Measurements from ENCODE around the gene ZFYVE27.

ZFYVE27 gene

DNA sequence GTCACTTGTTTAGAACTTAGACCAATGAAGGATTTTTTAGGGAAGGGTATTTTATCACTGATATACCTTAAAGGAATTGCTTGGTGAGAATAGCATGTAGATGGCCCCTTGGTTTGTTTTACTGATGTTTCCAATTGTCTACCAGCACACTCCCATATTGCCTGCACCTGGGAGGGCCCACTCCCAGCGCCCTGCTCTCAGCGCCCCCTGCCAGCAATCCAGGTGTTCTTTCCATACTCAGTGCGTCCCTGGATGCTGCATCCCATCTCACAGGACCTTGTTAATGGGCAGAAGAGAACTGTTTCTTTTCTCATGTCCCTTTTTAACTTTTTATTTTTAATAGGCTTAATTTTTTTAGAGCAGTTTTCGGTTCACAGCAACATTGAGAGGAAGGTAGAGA, 59.0 kb downstream of the ZFYVE27 start:
- Histone ChIP-seq H3K27me3 (no peaks in the 10 kb centered on the region), H3K9ac (no peak overlapping the region), H3K27ac (no peak overlapping the region), H3K4me1 (peaks cover 0 to 12% (median 9%) of the 10 kb centered on the region in 10 experiments; a peak in 16 of 20 replicates), H3K4me3 (no peak overlapping the region), H4K20me1 (no peaks in the 10 kb centered on the region; a peak in 1 of 22 replicates), H3K4me2 (peak overlapping the region in 1 of 11 experiments; percentile 55; a peak in 1 of 22 replicates), H3K9me3 (replicated peaks in 1 of 11) (peaks cover 12 to 25% (median 21%) of the 10 kb centered on the region in 11 experiments; a peak in 21 of 22 replicates), H3K36me3 (no peaks in the 10 kb centered on the region)
- TF ChIP-seq Cebpa-rat (IDR thresholded peaks at IDR 0.05), result no peak

DNA sequence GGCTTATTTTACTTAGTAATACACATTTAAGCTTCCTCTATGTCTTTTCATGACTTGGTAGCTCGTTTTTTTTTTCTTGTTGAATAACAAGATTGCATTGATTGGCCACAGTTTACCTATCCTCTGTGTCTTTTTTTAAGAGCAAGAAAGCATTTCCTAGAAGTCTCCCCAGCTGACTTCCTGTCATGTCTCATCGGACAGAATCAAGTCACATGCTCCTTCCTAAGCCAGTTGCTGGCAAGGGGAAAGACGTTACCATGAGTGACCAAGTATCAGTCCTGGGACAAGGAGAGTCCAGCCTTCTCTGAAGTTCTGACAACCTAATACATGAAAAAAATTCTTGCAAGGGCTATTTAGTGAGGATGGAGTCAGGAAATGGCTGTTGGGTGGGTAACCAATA, 59.7 kb downstream of the ZFYVE27 start:
- H3K27ac ChIP-seq, result no peak overlapping the region
- H3K9me3 ChIP-seq (replicated peaks in 1 of 11), result peaks cover 12 to 25% (median 21%) of the 10 kb centered on the region in 11 experiments; a peak in 21 of 22 replicates
- peak overlapping the region in 10 of 11 experiments; percentile 10 to 55 (median 26); a peak in 12 of 22 replicates for H3K4me2 ChIP-seq
- no peak overlapping the region for H3K4me3 ChIP-seq
- peaks cover 0 to 12% (median 9%) of the 10 kb centered on the region in 10 experiments; a peak in 16 of 20 replicates for H3K4me1 ChIP-seq
- no peak overlapping the region for H3K9ac ChIP-seq
- no peak for TF ChIP-seq Cebpa-rat (IDR thresholded peaks at IDR 0.05)
- H4K20me1 ChIP-seq, result no peaks in the 10 kb centered on the region; a peak in 1 of 22 replicates
- no peaks in the 10 kb centered on the region for H3K27me3 ChIP-seq
- H3K36me3 ChIP-seq, result no peaks in the 10 kb centered on the region

- peaks cover 12 to 25% (median 21%) of the 10 kb centered on the region in 11 experiments; a peak in 21 of 22 replicates for H3K9me3 ChIP-seq (replicated peaks in 1 of 11)
- H4K20me1 ChIP-seq, result no peaks in the 10 kb centered on the region
- H3K27me3 ChIP-seq, result no peaks in the 10 kb centered on the region
- no peak overlapping the region for H3K9ac ChIP-seq
- H3K4me3 ChIP-seq, result no peak overlapping the region
- no peak overlapping the region for H3K4me2 ChIP-seq
- peaks cover 0 to 12% (median 9%) of the 10 kb centered on the region in 10 experiments; a peak in 15 of 20 replicates for H3K4me1 ChIP-seq
- TF ChIP-seq Cebpa-rat (IDR thresholded peaks at IDR 0.05), result no peak
- no peaks in the 10 kb centered on the region for H3K36me3 ChIP-seq
- H3K27ac ChIP-seq, result no peak overlapping the region
Observed at GRCh38 chr10:97798958-97799610, 62.2 kb downstream of the ZFYVE27 start.

DNA sequence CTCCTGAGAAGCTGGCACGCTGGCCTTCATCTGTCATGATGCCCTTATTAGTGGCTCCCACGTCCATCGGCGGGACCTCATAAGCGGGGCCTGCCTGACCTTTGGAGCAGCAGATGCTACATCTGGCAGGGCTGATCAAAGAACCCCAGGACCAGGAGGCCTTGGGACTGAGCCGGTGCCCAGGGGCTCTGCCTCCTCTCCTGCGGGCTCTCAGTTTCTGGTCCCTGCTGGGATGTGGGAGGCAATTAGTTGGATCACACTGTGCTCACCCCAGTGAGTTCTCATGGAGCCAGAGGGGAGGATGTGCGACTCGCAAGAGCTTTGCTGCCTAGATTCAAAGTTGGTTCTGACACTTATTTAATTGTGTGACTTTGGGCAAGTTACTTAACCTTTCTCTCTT, 63.5 kb downstream of the ZFYVE27 start:
- H3K9me3 ChIP-seq (replicated peaks in 1 of 11), result peaks cover 12 to 25% (median 21%) of the 10 kb centered on the region in 11 experiments; a peak in 21 of 22 replicates
- no peak overlapping the region for H3K9ac ChIP-seq
- H3K27ac ChIP-seq, result no peak overlapping the region
- no peaks in the 10 kb centered on the region for H3K36me3 ChIP-seq
- no peak overlapping the region for H3K4me3 ChIP-seq
- TF ChIP-seq Cebpa-rat (IDR thresholded peaks at IDR 0.05), result no peak
- H3K4me1 ChIP-seq, result peaks cover 0 to 12% (median 9%) of the 10 kb centered on the region in 10 experiments; a peak in 15 of 20 replicates
- H3K27me3 ChIP-seq, result no peaks in the 10 kb centered on the region
- no peaks in the 10 kb centered on the region for H4K20me1 ChIP-seq
- H3K4me2 ChIP-seq, result no peak overlapping the region

- no peak for TF ChIP-seq Cebpa-rat (IDR thresholded peaks at IDR 0.05)
- Histone ChIP-seq H3K4me2 (no peak overlapping the region), H3K9ac (no peak overlapping the region), H3K27ac (no peak overlapping the region), H3K4me3 (no peak overlapping the region), H3K27me3 (no peaks in the 10 kb centered on the region), H3K9me3 (replicated peaks in 1 of 11) (peaks cover 12 to 25% (median 21%) of the 10 kb centered on the region in 11 experiments; a peak in 21 of 22 replicates), H3K4me1 (peaks cover 0 to 7% (median 7%) of the 10 kb centered on the region in 10 experiments; a peak in 15 of 20 replicates), H4K20me1 (no peaks in the 10 kb centered on the region), H3K36me3 (no peaks in the 10 kb centered on the region)
Observed at GRCh38 chr10:97801422-97801821, 64.5 kb downstream of the ZFYVE27 start.

DNA sequence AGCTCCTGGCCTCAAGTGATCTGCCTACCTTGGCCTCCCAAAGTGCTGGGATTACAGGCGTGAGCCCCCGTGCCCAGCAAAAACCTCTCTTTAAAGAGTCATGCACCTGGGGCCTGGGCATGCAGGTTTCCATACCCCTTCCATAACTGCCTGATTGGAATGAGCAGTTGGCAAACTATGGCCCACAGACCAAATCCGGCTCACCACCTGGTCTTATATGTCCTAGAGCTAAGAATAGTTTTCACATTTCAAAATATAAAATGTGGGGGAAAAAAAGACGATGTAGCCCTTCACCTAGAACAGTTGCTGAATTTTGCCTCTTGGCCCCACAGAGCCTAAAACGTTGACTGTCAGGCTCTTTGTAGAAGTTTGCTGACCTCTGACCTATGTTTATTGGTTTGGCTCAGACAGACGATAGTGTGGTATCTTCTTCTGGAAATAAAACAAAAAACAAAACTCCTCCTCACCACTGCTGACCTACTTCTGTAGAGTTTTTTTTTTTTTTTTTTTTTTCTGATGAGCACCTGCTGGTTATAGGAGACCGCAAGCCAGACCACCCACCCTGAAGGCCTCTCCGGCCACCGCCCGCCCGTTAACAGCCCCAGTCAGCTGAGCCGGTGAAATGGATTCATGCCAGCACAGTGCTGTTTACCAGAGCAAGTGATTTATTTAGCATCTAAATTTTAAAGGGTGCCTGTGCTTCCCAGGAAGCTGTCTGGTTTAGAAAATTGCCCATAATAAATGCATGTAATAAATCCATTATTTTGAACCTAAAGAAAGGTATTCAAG, 68.4 kb downstream of the ZFYVE27 start:
- H3K9me3 ChIP-seq (replicated peaks in 1 of 11), result no peaks in the 10 kb centered on the region
- H3K4me2 ChIP-seq, result no peak overlapping the region
- H3K36me3 ChIP-seq, result no peaks in the 10 kb centered on the region
- TF ChIP-seq Cebpa-rat (IDR thresholded peaks at IDR 0.05), result no peak
- H3K4me3 ChIP-seq, result no peak overlapping the region
- no peak overlapping the region for H3K9ac ChIP-seq
- no peaks in the 10 kb centered on the region for H3K4me1 ChIP-seq
- H4K20me1 ChIP-seq, result no peaks in the 10 kb centered on the region
- no peak overlapping the region for H3K27ac ChIP-seq
- no peaks in the 10 kb centered on the region for H3K27me3 ChIP-seq

DNA sequence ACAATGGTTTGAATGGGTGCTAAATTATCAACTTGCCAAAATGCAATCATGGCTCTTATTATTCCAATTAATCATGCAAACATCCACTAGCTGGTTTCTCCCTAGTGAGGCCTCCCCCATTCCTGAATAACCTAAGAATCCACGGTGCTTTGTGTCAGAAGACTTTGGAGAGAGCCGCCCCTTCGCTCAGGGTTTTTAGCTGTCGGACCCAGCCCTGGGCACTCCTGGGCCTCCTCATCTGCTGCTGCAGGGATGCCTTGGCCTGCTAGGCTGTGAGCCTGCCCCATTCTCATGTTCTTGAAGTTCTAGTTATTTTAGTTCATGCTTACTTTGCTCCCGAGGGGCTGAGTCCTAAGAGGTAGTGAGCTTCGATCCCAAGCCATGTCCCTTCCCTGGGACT, 69.0 kb downstream of the ZFYVE27 start:
- H3K4me2 ChIP-seq, result no peak overlapping the region
- no peak overlapping the region for H3K9ac ChIP-seq
- no peak overlapping the region for H3K4me3 ChIP-seq
- H3K27me3 ChIP-seq, result no peaks in the 10 kb centered on the region
- no peak for TF ChIP-seq Cebpa-rat (IDR thresholded peaks at IDR 0.05)
- no peaks in the 10 kb centered on the region for H3K4me1 ChIP-seq
- no peaks in the 10 kb centered on the region for H3K9me3 ChIP-seq (replicated peaks in 1 of 11)
- H3K27ac ChIP-seq, result no peak overlapping the region
- no peaks in the 10 kb centered on the region for H4K20me1 ChIP-seq
- H3K36me3 ChIP-seq, result no peaks in the 10 kb centered on the region

DNA sequence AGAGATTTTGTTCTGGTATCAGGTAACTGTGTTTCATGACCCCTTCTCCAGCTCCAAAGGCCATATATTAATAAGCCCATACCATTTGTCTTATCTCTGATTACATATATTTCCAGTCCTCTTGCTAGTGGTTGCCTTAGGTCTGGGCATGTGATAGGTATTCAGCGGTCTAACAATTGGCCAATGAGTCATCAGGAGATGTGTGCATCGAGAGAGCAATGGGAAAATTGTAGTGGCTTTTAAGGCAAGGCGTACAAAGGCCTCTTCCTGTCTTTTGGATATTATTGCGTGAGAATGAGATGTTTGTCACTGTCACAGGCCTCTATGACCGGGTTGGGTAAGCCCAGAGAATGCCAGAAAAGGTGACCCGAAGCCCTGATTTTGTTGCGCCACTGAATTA, 73.5 kb downstream of the ZFYVE27 start:
- H4K20me1 ChIP-seq, result no peaks in the 10 kb centered on the region
- no peaks in the 10 kb centered on the region for H3K27me3 ChIP-seq
- no peak overlapping the region for H3K4me3 ChIP-seq
- no peaks in the 10 kb centered on the region for H3K9me3 ChIP-seq (replicated peaks in 1 of 11)
- TF ChIP-seq Cebpa-rat (IDR thresholded peaks at IDR 0.05), result no peak
- no peak overlapping the region for H3K4me2 ChIP-seq
- no peak overlapping the region for H3K9ac ChIP-seq
- H3K27ac ChIP-seq, result no peak overlapping the region
- H3K36me3 ChIP-seq, result no peaks in the 10 kb centered on the region
- no peaks in the 10 kb centered on the region for H3K4me1 ChIP-seq
